ENCODE results near the gene FAM110C. TPM values are rescaled to one million over a fixed set of nuclear protein-coding genes. Genes with fewer than 3 reads are reported as not detected.

Gene FAM110C
- total and polyA plus RNA-seq, 4 donors: 2.8 to 9.7 (median 3.2) TPM

DNA sequence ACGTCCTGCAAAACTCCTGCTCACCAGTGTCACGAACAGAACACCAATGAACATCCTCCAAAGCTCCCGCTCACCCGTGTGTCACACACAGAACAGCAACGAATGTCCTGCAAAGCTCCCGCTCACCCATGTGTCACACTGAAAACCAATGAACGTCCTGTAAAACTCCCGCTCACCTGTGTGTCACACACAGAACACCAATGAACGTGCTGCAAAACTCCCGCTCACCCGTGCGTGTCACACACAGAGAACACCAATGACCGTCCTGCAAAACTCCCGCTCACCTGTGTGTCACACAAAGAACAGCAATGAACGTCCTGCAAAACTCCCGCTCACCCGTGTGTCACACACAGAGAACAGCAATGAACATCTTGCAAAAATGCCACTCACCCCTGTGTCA is 20.5 kb upstream of the FAM110C start:
- WGBS, 2 donors: 90 to 91% methylated on average over 17 of the region's 17 CpGs
- H3K27me3 ChIP-seq (ENCODE audit: control insufficient read depth in 3 of 3, insufficient read depth in 3 of 3, low read length in 2 of 3): peaks cover 0 to 2% (median 0%) of the 10 kb centered on the region in 3 donors

DNA sequence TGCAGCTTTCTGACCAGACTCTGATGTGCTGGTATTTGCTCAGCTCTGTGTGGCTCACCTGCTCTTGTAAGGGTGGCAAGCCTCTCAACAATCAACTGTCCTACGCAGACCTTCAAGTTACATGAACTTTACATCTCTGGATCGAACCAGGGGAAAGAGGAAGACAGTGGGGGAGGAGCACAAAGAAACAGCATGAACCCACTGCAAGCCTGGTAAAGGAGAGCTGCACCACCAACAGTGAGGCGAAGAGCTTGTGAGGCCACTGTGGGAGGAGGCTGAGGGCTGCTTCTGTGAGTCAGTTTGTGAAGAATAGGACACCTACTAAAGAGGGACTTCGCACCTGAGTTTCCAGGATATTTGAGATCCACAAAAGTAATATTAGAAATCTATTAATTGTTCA is 18.8 kb upstream of the FAM110C start:
- Histone ChIP-seq H3K36me3 (ENCODE audit: control insufficient read depth in 4 of 4, insufficient read depth in 4 of 4, low read length in 4 of 4) (no peaks in the 10 kb centered on the region), H3K9me3 (ENCODE audit: control insufficient read depth in 4 of 4, insufficient read depth in 3 of 4, low read length in 3 of 4) (peaks cover 0 to 2% (median 0%) of the 10 kb centered on the region in 4 donors), H3K27me3 (ENCODE audit: control insufficient read depth in 3 of 3, insufficient read depth in 3 of 3, low read length in 2 of 3) (no peaks in the 10 kb centered on the region), H3K4me3 (no peak overlapping the region), H3K4me1 (ENCODE audit: control insufficient read depth in 5 of 5, insufficient read depth in 5 of 5, low read length in 5 of 5) (peaks cover 0 to 5% (median 0%) of the 10 kb centered on the region in 5 donors), H3K27ac (ENCODE audit: low read depth in 1 of 2, low read length in 1 of 2) (no peak overlapping the region), H3K9ac (ENCODE audit: insufficient read depth in 1 of 2, low read length in 2 of 2) (no peak overlapping the region)
- 71 to 75% methylated on average over 4 of the region's 4 CpGs for WGBS, 2 donors
- ATAC-seq (ENCODE audit: insufficient read depth, low FRiP score) (no peak), DNase-seq (no peak)
- TF ChIP-seq, protein P1, sequence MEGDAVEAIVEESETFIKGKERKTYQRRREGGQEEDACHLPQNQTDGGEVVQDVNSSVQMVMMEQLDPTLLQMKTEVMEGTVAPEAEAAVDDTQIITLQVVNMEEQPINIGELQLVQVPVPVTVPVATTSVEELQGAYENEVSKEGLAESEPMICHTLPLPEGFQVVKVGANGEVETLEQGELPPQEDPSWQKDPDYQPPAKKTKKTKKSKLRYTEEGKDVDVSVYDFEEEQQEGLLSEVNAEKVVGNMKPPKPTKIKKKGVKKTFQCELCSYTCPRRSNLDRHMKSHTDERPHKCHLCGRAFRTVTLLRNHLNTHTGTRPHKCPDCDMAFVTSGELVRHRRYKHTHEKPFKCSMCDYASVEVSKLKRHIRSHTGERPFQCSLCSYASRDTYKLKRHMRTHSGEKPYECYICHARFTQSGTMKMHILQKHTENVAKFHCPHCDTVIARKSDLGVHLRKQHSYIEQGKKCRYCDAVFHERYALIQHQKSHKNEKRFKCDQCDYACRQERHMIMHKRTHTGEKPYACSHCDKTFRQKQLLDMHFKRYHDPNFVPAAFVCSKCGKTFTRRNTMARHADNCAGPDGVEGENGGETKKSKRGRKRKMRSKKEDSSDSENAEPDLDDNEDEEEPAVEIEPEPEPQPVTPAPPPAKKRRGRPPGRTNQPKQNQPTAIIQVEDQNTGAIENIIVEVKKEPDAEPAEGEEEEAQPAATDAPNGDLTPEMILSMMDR (IDR thresholded peaks at IDR 0.05; ENCODE audit: control extremely low read depth, extremely low read depth): no peak

More for the DNA sequence above, 20.5 kb upstream of the FAM110C start:
- TF ChIP-seq, protein P1 (IDR thresholded peaks at IDR 0.05; ENCODE audit: control extremely low read depth, extremely low read depth): no peak
- ATAC-seq (ENCODE audit: insufficient read depth, low FRiP score) (no peak), DNase-seq (no peak)
- Histone ChIP-seq H3K9me3 (ENCODE audit: control insufficient read depth in 4 of 4, insufficient read depth in 3 of 4, low read length in 3 of 4) (no peaks in the 10 kb centered on the region), H3K27ac (ENCODE audit: low read depth in 1 of 2, low read length in 1 of 2) (no peak overlapping the region), H3K4me3 (no peak overlapping the region), H3K9ac (ENCODE audit: insufficient read depth in 1 of 2, low read length in 2 of 2) (no peak overlapping the region), H3K36me3 (ENCODE audit: control insufficient read depth in 4 of 4, insufficient read depth in 4 of 4, low read length in 4 of 4) (no peaks in the 10 kb centered on the region), H3K4me1 (ENCODE audit: control insufficient read depth in 5 of 5, insufficient read depth in 5 of 5, low read length in 5 of 5) (peaks cover 0 to 5% (median 0%) of the 10 kb centered on the region in 5 donors)

DNA sequence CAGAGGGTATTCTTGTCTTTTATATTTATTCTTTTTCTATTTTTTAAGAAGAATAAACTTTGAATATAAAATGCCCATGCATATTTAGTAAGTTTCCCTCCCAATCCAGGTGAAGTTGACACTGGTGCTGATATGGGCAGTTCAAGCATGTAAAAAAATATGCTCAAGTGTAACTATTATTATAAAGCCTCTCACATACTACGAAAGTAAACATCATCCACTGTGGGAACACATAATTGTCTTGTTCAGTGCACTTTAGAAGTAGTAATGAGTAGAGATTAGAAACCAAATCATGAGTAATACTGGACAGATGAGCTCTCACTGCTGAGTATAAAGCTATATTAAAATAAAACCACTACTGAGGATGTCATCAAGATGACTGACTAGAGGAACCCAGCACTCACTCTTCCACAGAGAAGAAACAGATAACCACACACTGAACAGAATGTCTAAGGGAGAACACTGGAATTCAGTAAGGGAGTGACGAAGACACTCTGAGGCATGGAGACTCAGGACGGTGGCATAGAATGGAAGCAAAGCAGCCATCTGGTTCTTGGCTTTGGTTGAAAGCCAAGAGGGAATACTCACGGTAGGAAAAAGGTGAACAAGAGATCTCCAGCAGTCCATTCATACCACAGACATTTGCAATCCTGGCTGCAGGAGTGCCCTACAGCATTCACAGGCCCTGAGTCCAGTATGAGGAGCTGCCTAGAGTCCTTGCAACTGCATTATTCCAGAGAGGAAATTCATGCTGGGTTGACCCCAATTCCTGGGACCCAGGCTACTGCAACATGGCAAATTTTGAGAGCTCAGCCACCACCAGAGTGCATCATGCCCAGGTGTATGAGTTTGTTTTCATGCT is 9.5 kb upstream of the FAM110C start:
- Histone ChIP-seq H3K9me3 (ENCODE audit: control insufficient read depth in 4 of 4, insufficient read depth in 3 of 4, low read length in 3 of 4) (peaks cover 0 to 26% (median 2%) of the 10 kb centered on the region in 4 donors), H3K27ac (ENCODE audit: low read depth in 1 of 2, low read length in 1 of 2) (no peak overlapping the region), H3K4me1 (ENCODE audit: control insufficient read depth in 5 of 5, insufficient read depth in 5 of 5, low read length in 5 of 5) (peaks cover 0 to 2% (median 0%) of the 10 kb centered on the region in 5 donors), H3K4me3 (no peak overlapping the region), H3K27me3 (ENCODE audit: control insufficient read depth in 3 of 3, insufficient read depth in 3 of 3, low read length in 2 of 3) (peaks cover 0 to 2% (median 0%) of the 10 kb centered on the region in 3 donors), H3K9ac (ENCODE audit: insufficient read depth in 1 of 2, low read length in 2 of 2) (no peak overlapping the region), H3K36me3 (ENCODE audit: control insufficient read depth in 4 of 4, insufficient read depth in 4 of 4, low read length in 4 of 4) (no peaks in the 10 kb centered on the region)
- ATAC-seq (ENCODE audit: insufficient read depth, low FRiP score): no peak
- WGBS, 2 donors: 70 to 77% methylated on average over 4 of the region's 4 CpGs
- TF ChIP-seq, protein P1 (IDR thresholded peaks at IDR 0.05; ENCODE audit: control extremely low read depth, extremely low read depth): no peak
- DNase-seq: no peak
